Upper lobe of right lung (tissue), 1 donor: ENCODE measurements around the gene CCSER1. TPM values are rescaled to one million over a fixed set of nuclear protein-coding genes. Genes with fewer than 3 reads are reported as not detected.

Experiments
- ATAC-seq: fragments of 200-7000 bp; cut with Tn5 transposase; one replicate; pipeline ENCODE4 v1.9.1; 2020; ENCODE audit warnings: mild to moderate bottlenecking, moderate library complexity
- DNase-seq: peaks from one replicate; pipeline ENCODE4 v3.0.0-alpha.2; 2020
- H3K27ac ChIP-seq: fragments of 200-600 bp; one replicate; pipeline ENCODE4 v1.8.0; 2022
- H3K27me3 ChIP-seq: fragments of 200-600 bp; one replicate; pipeline ENCODE4 v1.8.0; 2022; ENCODE audit warnings: mild to moderate bottlenecking
- H3K36me3 ChIP-seq: fragments of 200-600 bp; one replicate; pipeline ENCODE4 v1.8.0; 2022
- H3K4me1 ChIP-seq: fragments of 200-600 bp; one replicate; pipeline ENCODE4 v1.8.0; 2022
- H3K4me3 ChIP-seq: fragments of 200-600 bp; one replicate; pipeline ENCODE4 v1.8.0; 2022; ENCODE audit warnings: mild to moderate bottlenecking
- H3K9me3 ChIP-seq: fragments of 200-600 bp; one replicate; pipeline ENCODE4 v1.8.0; 2022
- CTCF ChIP-seq: fragments of 200-600 bp; IDR thresholded peaks from one replicate; pipeline ENCODE4 v1.8.0; 2022; ENCODE audit warnings: antibody characterized with exemption
- intact Hi-C: fragments of 100-400 bp; cut with DNase I; formaldehyde crosslinking; loops from one replicate; pipeline ENCODE4 v1.11.0; 2022
- total RNA-seq: library from RNA; stranded (reverse); fragmentation: NEBNext Ultra II Directional; extraction: Animal tissue kit (Norgen Biotek cat#: 25700); gene quantifications from one replicate; pipeline ENCODE4 v1.2.1, GENCODE V29; 2021
- donor health status: DM: no; HTN: yes; CAD: no; lungs with severe emphysema.

The CCSER1 gene
- total RNA-seq, 1 donor from 2014 or later, result 7.4 TPM

GRCh38 chr4:91636083-91636482 is 1508.9 kb downstream of the CCSER1 start:
- intact Hi-C loops, result no loop called here
- no peak for DNase-seq

More at GRCh38 chr4:91636083-91636482, 1508.9 kb downstream of the CCSER1 start:
- Histone ChIP-seq H3K27me3 (no peaks in the 10 kb centered on the region), H3K36me3 (no peaks in the 10 kb centered on the region), H3K27ac (no peak overlapping the region), H3K4me1 (no peaks in the 10 kb centered on the region), H3K4me3 (no peak overlapping the region), H3K9me3 (no peaks in the 10 kb centered on the region)
- TF ChIP-seq CTCF, result no peak
- no peak for ATAC-seq

Other genes starting within 250 kb of the CCSER1 start
- 67.4 TPM for gene MMRN1, start 232.5 kb upstream of the CCSER1 start, total RNA-seq